GM19193 (cell line): ENCODE results near the gene ZNF200.

Source experiments
- POLR2A ChIP-seq: IDR thresholded peaks from 4 replicates; pipeline ENCODE4 v1.6.1; 2011; ENCODE audit not compliant: insufficient read depth, insufficient read length; ENCODE audit errors: extremely low read depth

Gene ZNF200

GRCh38 chr16:3234857-3235561 is at the start of gene ZNF200:
TSS of gene ZNF200 (minus strand) at chr16:3235158. CDS start at chr16:3233755, 1,403 bp downstream.
- peak; percentile 87 for TF ChIP-seq POLR2A

- TF ChIP-seq POLR2A = no peak
These were observed 48.8 kb upstream of the ZNF200 start for GRCh38 chr16:3283543-3284447.

- peak; percentile 73 for TF ChIP-seq POLR2A
These were observed 48.0 kb upstream of the ZNF200 start, which contains the start of gene ZNF263 for GRCh38 chr16:3282730-3283542. TSS of gene ZNF263 (plus strand) at chr16:3283491. CDS start at chr16:3283819, 328 bp downstream.

GRCh38 chr16:3282103-3282729 is 47.3 kb upstream of the ZNF200 start:
- no peak for TF ChIP-seq POLR2A

GRCh38 chr16:3281222-3281820 is 46.4 kb upstream of the ZNF200 start:
- no peak for TF ChIP-seq POLR2A

- no peak for TF ChIP-seq POLR2A
These were observed 41.7 kb upstream of the ZNF200 start for GRCh38 chr16:3276679-3277078.

- no peak for TF ChIP-seq POLR2A
These were observed 40.0 kb upstream of the ZNF200 start for GRCh38 chr16:3274947-3275346.

GRCh38 chr16:3274490-3274889 is 39.5 kb upstream of the ZNF200 start:
- TF ChIP-seq POLR2A = no peak

GRCh38 chr16:3268294-3268693 is 33.3 kb upstream of the ZNF200 start:
- no peak for TF ChIP-seq POLR2A

GRCh38 chr16:3266873-3267537 is 32.0 kb upstream of the ZNF200 start:
- no peak for TF ChIP-seq POLR2A

- peak; percentile 87 for TF ChIP-seq POLR2A
These were observed 29.4 kb upstream of the ZNF200 start for GRCh38 chr16:3264137-3265036.

GRCh38 chr16:3262517-3262916 is 27.6 kb upstream of the ZNF200 start:
- no peak for TF ChIP-seq POLR2A
